Activated CD8-positive, alpha-beta memory T cell treated with anti-CD3 and anti-CD28 coated beads, Interleukin-2, amount 50 U/mL, for 1 hour (primary cell): ENCODE measurements around the gene PRIMA1.
"Not testable (repeated sequence)": the region's sequence is repeated elsewhere in the genome, so short reads cannot be mapped to it uniquely, and the experiment has no call there.

ENCODE experiments used
- DNase-seq: peaks from one replicate; pipeline ENCODE4 v3.0.0-alpha.2; 2020; ENCODE audit errors: extremely low read depth

The PRIMA1 gene, protein sequence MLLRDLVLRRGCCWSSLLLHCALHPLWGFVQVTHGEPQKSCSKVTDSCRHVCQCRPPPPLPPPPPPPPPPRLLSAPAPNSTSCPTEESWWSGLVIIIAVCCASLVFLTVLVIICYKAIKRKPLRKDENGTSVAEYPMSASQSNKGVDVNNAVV

DNA sequence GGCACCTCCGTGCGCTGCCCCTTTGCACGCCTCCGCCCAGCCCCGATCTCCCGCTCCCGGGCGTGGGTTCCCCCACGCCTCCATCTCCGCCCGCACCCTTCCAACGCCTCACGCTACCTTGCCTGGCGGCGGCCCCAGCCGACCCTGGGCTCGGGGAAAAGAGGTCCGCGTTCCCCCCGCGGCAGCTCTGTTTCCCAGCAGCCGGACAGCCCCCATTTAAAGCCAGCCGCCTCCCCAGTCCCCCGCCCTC is at the start of gene PRIMA1:
TSS of gene PRIMA1 (minus strand) at position 193 of the 250 bp plus-strand sequence. CDS start 767 bp downstream, outside the sequence.
- no peak for DNase-seq

DNA sequence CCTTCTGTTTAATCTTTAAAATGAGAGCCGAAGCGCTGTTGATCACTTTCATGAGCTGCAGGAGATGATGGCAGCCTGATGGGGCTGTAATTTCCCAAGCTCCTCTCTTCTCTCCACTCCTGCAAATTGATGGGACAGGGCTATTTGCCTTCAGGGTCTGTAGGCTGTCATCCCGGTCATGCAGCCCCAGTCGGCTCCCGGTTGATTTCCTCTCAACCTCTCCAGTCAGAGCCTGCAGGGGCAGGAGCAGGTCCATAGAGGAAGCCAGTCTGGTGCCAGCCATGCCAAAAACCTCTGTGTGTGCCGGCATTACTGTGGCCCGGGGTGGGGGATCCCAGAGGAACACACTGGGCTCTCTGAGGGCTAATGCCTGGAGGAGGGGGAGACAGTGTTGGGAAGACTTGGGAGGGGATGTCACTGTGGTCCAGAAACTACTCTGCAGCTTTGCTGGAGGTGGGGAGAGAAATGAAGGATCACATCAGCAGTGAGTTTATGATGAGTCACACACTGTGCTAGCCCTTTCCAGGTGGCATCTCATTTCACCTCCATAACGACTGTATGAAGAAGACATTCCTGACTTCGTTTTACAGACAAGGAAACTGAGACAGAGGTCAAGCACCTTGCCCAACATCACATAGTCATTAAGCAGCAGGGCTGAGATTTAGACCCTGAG is 46.5 kb upstream of the PRIMA1 start:
- DNase-seq, result no peak

DNA sequence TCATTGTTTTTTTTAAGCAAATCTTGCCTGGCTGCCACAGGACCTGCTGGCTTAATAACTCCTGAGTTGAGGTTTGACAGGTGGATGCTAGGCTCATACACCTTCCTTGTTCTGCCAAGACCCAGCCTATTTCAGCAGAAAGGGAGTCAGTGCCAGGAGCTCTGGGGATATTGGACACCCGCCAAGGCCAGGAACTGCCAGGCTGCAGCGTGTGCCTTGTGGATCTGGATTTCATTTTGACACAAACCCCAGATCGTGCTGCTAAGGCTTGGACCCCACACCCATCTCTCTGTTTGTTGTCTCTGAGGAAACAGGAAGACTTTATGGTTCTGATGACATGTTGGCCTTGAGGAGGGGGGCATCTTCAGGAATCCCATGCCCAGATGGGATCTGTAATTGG is 44.4 kb upstream of the PRIMA1 start:
- no peak for DNase-seq

DNA sequence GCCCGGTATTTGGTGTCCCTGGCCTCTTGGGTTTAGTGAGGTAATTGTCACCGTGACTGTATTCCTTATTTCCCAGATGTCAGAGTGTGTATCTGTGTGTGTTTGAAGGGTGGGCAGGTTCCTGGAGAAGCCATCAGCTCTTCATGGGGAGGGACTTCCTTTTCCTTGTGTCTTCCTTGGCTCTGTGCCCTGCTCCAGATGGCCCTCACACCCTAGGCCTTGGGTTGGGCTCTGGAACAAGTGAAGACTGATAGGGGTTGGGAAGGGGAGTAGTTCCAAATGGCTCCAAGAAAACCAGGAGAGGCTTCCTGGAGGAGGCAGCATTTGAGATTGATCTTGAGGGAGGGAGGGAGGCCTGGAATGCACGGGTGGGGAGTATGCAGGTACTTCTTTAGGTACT is 43.8 kb upstream of the PRIMA1 start:
- DNase-seq, result no peak

DNA sequence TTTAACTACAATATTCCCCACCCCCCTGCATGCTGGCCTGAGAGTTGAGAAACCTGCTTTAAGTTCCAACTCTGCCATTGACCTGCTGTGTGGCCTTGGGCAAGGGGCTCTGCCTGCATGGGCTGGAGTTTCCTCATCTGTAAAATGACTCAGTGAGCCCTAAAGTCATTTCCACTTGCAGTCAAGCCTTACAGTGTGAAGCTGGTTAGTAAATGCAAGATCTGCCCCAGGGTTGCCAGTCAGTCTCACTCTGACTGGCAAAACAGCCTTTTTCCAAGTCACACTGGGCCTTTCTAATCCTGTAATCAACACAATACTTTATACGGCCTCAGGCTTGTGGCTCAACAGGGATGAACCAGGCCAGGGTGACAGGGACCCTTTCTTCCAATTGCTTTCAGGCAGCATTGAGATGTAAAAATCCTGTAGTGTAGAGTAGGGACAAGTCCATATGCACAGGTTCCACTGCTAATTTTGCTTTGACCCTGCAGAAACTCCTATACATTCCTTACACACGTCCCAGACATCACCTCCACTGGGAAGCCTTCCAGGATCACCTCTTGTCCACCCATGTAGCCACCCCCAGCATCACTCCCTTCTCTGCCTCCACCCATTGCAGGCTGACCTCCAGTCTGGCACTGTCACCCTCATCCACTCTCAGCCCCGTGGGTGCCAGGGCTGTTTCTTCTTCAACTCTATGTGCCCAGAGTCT is 42.6 kb upstream of the PRIMA1 start:
- DNase-seq, result no peak

DNA sequence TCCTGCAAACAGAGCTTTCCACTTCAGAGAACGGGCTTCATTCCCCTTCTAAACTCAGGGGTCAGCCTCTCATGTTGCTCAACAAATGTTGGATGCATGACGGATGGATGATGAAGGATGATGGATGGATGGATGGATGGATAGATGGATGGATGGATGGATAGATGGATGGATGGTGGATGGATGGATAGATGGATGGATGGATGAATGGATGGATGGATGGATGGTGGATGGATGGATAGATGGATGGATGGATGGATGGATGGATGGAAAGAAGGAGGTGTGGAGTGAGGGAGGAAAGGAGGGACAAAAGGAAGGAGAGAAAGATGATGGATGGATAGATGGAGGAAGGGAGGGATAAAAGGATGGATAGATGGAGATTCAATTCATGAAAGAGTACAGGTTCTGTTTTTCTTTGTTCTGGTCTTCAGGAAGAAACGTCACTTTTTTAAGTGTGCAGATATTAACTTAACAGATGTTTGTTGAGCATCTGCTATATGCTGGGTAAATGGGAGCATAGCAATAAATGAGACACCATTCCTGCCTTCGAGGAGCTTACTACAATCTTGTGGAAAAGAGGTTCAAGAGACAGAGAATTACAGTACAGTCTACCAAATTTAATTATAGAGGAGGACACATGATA is 41.7 kb upstream of the PRIMA1 start:
- no peak for DNase-seq

DNA sequence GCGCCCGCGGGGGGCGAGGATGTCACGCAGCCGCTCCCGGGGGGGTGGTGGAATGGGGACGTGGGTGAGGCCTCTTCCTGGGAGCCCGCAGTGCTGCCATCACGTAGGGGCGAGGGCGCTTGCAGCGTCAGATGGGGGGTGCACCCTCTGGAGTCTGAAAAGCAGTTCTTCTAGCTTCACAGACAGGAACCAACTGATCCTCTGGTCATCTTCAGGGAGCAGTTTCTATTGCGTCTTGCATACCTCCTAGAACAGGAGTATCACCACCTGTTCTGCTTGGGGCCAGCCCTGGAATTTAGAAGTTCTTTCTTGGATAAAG is 36.9 kb upstream of the PRIMA1 start:
- DNase-seq, result no peak

DNA sequence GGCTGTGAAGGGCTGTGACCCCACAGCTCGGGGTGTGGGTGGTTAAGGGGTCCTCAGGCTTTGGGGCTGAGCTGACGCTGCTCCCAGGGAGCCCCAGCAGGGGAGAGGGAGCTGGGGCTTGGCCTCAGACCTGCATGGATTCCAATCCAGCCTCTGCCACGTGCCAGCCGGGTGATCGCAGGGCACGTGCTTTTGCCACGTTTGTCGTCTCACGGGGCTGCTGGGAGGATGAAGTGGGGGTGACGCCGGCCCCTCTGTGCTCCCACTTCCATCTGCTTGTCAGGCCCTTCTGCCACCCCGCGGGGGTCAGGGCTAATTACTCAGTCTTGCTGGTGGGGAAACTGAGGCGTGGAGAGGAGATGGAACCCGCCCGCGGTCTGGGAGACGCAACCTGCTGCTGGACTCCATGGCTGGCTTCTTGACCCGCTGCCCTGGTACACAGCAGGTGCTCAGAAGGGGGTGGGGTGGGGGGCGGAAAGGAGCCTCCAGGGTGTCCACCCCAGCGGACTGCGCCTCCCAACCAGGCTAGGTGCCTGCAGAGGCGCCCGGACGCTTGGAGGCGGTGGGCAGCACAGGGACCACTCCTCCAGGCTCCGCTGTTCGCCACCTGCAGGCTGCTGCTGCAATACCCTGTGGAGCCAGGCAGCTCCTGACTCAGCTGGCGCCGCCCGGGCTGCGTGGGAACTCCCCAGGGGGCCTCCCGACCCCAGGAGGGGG is 36.4 kb upstream of the PRIMA1 start:
- no peak for DNase-seq

DNA sequence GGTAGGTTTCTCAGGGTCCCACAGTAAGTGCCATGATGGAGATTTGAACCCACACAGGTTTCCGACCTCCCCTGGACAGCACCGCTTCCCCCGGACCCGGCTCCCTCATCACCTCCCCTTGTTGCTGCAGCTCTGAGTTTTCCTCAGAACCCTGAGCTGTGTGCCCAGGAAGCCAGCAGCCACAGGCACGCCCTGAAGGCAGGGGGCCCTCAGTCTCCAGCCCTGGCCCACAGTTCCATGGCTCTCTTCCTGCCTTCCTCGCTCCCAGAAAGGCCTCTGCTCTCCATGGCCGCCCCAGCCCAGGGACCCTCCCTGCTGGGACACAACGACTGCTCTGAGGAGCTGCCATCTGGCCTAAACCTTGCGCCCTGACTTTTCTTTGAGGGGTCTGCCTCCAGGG is 35.8 kb upstream of the PRIMA1 start:
- DNase-seq, result no peak

DNA sequence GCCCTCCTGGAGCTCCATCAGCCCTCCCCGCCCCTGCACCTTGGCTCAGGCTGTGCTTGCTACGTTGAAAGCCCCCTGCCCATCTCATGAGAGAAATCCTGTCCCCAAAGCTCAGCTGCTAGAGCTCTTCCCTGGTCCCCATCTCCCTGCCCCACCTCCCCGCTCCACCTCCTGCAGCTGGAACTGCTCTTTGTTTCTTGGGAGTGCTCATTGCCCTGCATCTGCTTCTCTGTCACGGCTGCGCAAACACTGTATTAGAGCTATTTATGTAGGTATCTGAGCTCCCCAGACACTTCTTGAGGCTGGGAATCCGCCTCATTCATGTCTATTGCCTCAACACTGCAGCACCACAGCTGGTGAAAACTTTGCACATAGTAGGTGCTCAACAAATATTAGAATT is 32.8 kb upstream of the PRIMA1 start:
- no peak for DNase-seq

DNA sequence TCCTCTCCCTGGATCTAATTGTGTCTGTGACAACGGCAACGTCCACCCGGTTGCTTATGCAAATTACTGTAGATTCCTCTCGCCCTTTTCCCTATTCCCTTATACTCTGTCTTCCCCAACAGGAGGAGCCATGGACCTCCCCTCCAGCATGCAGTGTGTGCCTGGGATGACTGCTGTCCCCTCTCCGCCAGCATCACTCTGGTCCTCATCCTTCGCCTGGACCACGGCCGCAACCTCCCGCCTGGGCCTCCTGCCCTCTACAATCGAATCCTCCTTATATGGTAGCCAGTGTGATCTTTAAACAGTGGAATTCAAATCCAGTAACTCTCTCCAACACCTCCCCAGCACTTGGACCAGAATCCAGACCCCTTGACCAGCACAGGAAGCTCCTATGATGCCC is 30.6 kb upstream of the PRIMA1 start:
- no peak for DNase-seq

DNA sequence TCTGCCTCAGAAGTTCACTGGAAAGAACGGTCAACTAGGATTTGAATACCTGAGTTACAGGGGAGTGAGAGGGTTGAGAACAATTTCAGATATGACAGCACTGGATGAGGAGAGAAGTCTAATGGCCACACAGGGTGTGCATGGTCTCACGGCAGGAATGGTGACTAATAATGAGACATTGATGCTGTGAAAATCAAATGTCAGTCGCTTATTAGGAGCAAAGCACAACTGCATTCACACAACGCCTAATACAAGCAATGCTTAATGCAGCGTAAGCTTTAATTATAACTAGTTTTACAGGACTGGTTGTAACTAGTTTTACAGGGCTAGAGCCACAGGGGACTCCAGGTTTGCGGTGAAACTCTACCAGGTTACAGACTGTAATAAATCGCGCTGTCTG is 23.4 kb upstream of the PRIMA1 start:
- DNase-seq, result no peak

DNA sequence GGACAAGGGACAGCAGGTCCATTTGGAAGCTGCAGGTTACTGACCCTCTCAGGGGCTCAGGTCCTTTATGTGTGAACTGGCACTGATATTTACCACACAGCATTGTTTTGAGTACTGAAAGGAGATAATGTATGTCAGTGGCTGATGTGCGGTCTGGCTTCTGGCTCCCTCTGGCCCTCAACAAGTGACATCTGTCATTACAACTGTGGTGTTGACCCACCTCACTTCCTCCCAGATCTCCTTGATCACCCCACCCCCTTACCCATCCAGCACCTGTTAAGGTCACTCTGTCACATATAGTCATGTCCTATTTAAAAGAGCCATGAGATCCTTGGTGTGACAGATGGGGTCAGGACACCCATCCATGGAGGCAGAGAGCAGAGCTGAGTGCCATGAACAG is 22.7 kb upstream of the PRIMA1 start:
- DNase-seq, result no peak

DNA sequence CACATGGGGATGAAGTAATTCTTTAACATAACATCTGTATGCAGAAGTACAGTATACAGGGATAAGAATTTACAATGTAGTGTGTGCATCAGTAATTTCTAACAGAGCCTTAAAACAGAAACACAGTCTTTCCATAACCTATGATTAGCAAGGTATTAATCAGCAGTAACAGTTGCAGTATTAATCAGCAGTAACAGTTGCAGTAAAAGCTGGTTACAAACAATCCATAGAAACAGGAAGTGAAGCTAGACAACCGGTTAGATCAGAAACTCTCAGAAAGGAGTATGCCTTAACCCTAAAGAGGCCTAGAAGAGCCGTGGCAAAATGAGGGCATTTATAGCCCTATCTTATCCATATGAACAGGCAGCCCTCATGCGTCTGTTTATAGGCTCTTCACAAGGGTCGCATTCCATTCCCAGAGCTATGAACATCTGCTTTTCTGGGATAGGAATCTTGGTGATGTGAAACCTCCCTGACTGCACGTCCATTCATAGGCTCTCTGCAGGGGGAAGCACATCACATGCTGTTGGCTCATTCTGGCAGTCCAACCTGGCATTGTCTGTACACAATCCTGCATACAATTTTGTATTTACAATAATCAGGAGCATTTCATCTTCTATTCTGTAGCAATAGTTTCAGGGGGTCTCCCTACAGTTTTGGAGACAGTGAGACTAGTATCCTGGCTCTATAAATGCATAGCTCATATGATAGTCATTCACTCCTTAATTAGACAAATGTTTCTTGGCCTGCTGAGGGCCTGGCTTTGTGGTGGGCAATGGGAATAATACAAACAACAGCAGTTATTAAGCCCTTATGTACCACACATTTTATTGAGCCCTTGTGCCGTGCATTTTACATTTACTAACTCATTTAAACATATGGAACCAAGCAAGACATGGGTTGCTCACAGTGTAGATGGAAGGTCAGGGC is 21.5 kb upstream of the PRIMA1 start:
- not testable (repeated sequence) for DNase-seq

DNA sequence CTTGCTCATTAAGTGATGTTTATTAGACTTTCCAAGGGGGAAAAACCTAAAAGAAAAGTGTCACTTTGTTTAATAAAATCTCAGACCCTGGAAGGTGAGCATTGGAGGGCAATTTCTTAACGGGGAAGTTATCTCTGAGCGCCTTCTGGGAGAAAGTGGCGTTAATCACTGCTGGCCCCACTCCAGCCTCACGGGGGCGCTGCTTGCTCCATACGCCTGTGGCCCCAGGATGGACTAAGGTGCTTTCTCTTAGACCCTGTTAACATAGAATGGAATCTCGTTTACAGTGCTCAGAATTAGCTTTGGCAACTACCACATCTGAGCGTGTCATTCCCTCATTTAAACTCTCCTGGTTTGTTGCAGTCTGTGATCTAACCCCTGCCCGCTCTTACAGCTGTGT is 16.4 kb upstream of the PRIMA1 start:
- no peak for DNase-seq

DNA sequence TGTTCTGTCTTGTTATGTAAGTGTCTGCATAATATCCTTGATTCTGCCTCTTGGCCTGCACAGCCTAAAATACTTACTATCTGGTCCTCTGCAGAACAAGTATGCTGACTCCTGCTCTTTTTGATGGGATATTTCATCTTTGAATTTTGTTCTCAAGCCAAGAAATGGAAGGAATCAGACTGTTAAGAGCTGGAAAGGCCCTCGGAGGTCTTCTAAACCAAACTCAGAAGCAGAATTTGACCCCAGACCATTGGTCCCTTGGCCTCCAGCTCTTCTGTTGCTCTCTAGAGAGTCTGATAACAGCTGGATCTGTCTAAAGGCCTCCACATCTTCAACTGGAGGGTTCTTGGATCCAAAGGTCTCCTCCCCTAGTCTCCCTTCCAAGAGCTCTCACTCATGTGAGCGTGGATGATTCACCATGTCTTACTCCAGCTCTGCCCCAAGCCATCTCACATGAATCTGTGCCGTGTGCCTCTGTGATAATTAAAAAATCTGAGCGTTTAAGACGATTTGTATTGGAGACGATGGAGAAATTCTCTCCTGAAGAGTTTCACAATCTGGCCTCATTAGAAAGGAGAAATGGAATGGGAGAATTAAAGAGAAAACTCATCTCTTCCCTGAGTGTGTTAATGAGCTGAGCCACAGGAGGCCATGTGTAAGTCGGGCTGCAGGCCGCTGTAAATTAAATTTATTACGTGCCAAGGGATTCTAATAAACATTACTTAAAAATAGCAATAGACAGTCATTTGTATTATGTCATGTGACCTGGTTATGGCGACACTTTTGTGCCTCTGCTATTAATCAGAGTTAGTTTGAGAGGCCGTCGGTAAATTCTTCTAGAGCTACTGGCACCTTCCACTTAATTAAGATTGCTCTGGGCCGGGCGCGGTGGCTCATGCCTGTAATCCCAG is 15.4 kb upstream of the PRIMA1 start:
- no peak for DNase-seq

DNA sequence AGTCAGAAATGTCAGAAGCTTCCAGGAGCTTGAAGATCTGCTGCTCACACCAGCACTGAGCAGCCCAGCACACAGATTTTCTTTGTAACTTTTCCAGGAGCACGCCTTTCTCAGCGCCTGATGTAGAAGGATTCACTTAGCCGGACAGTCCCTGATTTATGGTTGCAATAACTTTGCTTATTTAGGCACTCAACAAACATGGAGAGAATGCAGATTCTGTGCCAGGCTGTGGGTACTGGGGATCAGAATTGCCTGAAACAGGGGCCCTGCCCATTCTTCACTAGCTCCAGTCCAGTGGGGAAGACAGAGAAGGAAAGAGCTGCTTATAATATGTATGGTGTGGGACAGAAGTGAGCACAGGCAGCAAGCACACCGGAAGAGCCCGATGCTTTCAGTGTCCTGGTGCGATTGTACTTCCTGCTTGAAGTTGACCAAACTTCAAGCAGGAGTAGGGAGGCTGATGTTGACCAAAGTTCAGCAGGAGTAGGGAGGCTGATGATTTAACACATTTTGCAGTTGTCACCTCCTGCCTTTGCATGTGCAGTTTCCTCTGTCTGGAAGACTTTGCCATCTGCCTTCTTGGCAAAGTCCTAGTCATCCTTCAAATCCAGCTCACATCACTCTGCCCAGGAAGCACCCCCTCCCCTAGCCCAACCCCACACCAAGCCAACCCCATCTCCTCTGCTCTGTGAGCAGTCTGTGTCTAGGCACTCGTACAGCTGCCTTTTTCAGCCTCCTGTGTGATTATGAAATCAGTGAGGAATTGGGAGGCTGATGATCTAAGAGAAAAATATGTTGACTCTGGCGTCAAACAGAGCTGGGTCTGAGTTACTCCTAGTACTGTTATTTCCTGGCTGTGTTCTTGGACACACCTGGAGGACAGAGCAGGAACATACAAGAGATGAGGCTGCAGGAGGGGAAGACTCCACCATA is 12.0 kb upstream of the PRIMA1 start:
- DNase-seq, result no peak

DNA sequence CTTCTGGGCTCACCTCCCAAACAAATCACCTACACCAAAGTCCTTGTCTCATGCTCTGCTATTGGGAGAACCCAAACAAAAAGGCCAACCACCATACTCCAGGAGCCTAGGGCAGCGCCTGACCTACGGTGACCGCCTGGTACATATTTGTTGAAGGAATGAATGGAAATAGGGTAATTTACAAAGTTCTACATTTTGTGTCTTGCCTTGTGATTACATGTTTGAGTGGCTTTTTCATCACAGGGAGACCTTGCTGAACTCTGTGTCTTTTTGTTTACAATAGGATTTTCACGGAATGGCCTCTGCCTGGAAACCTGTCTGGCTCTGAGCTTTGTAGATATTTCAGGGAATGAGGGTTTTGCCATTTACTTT is 11.3 kb upstream of the PRIMA1 start:
- DNase-seq, result no peak

DNA sequence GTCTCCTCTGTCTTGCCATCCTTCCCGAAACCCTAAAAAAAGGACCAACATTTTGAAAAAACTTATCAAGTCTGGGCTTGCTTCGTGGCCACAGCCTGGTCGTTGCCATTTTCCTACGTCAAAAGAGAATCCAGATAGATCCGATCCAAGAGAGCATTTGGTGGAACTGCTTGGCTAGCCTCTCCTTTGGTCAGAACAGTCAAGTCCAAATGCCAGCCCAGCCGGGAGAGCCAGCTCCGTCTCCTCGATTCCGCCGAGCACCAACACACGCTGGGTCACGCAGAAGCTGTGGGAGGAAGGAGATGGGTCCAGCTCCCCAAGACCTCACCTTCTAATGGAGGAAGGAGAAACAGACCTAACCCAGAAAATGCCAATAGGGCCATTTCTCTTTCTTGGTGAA is 9.3 kb upstream of the PRIMA1 start:
- no peak for DNase-seq
